DMS 273 treated with DMSO at 0.1 percent for 48 hours (cell line): Measurements from ENCODE around the gene TNFRSF25.

Experiments used
- DNase-seq: peaks from one replicate; lab custom pipeline; 2025; lab: John Stamatoyannopoulos, UW

Gene TNFRSF25

GRCh38 chr1:6487804-6488484 lies 22.0 kb upstream of the TNFRSF25 start:
- no peak for DNase-seq

- DNase-seq, result peak; percentile 65
Observed at GRCh38 chr1:6486433-6487011, 20.5 kb upstream of the TNFRSF25 start.

- DNase-seq, result no peak
Observed at GRCh38 chr1:6485168-6486101, 19.5 kb upstream of the TNFRSF25 start.

DNA sequence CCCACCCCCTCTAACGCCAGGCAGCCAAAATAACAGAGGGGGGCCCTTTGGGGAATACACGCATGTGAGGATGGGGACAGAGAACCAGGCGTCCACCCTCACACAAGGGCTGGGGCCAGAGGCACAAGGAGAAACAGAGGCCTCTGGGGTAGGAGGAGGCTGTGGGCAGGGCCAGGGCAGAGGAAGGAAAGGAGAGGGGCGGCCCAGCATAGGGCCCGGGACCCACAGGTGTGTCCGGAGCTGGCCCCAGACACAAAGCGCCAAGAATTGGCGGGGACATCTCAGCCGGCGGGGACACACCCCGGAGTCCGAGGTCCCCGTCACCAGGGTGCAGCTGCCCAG lies 18.8 kb upstream of the TNFRSF25 start:
- DNase-seq, result no peak

- no peak for DNase-seq
Observed at GRCh38 chr1:6483761-6484117, 17.8 kb upstream of the TNFRSF25 start.

DNA sequence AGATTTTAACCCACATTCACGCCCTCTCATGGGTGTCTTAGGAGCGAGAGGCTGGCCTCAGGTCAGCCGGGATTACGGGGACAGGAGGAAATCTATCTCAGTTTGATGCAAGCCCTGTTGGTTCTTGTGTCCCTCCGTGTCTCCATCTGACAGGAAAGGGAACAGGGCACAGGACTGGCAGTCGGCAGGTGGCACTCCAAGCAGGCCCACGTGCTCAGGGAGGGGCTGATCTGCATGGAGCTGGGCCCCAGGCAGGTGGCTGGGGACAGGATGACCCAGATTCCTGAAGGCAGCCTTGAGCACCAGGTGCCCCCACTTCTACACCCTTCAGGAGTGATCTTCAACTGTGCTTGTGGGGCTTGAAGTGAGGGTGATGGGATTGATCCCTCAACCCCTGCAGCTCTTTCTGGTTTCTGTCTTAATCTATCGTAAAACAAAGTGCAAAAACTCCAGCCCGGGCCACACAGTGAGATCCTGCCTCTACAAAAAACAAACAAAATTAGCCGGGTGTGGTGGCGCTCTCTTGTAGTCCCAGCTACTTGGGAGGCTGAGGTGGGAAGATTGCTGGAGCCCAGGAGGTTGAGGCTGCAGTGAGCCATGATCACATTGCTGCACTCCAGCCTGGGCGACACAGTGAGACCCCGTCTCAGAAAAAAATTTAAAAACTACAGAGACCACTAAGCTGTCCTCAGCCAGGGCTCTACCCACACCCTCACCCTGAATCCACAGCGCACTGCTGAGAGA lies 17.2 kb upstream of the TNFRSF25 start:
- no peak for DNase-seq

GRCh38 chr1:6481820-6482219 lies 15.8 kb upstream of the TNFRSF25 start:
- DNase-seq, result no peak

DNA sequence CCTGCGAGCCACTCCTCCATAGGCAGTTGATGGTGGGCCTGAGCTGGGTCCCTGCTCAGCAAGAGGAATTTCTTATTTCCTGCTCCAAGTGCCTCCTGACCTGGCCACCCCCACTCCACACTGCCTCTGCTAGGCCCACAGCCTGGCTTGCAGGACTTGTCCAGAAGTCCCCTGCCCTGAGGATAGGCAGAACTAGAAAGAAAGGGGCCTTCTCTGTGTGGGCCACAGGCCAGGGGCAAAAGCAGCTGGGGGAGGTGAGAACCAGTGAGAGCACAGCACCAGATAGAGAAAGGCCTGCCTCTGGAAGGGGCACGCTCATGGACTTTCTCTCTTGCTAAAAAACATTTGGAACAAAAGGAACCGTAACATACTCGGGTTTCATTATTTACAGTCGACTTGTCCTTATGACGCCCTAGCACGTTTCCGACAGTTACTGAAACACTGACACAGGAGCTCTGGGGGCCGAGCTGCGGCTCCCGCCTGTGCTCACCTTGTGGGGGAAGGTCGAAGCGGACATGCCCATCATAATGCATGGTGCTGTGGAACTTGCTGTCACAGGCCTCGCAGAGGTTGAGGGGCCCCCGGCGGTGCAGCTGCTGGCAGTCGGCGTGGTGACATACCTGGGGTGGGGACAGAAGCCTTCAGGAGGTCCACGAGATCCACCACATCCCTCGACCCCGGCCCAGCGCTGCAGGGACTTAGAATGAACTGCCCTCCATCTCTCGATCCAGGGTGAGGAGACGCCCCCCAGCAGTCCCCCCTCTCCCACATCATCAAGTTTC lies 11.3 kb upstream of the TNFRSF25 start:
- no peak for DNase-seq

- DNase-seq, result no peak
Observed at GRCh38 chr1:6476483-6476882, 10.5 kb upstream of the TNFRSF25 start.

DNA sequence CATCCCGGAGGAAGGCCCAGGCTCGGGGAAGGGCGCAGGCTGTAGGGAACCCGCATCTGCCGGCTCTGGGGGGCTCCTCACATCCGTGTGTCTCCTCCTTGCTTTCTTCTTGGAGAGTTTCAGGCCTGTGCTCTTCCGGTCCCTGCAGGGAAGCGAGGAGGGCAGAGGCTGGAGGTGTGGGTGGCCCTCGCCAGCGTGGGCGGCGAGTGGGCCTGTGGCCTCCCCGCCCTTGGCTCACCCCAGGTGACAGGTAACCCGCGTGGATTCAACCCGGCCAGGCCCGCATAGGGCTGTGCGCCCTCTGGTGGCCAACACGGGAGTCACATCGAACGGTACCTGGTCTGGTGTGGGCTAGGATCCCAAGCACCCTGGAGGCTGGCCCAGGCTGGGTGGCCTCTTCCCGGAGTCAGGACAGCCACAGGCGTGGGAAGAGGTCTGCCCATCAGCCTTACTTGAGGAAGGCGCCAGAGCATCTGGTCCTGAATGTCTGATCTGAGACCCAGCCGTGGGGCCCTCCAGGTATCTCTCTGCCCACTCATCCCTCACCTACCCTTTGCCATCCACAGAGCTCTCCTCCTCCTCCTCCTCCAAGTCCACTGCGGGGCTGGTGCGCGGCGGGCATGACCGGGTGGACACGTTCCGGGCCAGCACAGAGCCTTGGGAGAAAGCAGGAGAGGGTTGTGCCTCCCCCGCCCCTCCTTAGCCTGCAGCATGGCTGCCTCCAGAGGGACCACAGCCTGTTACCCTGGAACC lies 9.6 kb upstream of the TNFRSF25 start:
- no peak for DNase-seq

GRCh38 chr1:6474815-6475282 lies 8.9 kb upstream of the TNFRSF25 start:
- DNase-seq, result no peak

DNA sequence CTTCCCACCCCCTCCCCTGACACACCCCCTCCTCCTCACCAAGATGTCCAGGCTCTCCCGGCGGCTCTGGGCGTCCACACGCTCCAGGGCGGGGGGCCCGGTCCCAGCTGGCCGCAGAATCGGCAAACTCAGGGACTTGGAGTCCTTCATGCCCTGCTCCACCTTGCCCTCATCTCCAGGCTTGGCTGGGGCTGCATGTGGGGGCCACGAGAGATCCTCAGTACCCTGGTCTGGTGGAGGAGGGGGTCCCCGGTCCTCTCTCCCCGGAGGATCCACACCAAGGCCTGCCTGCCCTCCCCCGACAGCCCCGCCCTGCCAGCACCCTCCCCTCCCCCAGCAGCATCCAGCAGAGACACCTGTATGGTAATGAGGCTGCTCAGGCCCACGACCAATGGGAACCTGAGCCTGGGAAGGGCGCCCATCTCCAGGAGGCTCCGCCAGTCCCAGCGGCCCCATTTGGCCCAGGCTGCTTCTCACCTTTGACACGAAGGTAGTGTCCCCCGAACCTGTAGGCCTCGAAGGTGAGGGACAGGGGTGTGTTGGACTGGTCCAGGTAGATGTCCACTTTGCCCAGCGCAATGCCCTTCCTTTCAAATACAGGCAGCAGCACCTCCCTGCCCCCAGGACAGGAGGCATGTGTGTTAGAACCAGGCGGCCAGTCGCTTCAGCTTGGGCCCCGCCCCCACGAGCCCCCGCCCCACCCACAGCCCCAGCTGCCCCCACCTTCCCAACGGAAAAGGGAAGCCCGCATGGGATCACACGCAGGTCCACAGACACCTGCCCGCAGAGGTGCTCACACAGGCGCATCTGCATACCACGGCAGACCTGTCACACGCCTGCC lies 8.2 kb upstream of the TNFRSF25 start:
- no peak for DNase-seq

GRCh38 chr1:6473156-6473555 lies 7.2 kb upstream of the TNFRSF25 start:
- DNase-seq, result no peak

DNA sequence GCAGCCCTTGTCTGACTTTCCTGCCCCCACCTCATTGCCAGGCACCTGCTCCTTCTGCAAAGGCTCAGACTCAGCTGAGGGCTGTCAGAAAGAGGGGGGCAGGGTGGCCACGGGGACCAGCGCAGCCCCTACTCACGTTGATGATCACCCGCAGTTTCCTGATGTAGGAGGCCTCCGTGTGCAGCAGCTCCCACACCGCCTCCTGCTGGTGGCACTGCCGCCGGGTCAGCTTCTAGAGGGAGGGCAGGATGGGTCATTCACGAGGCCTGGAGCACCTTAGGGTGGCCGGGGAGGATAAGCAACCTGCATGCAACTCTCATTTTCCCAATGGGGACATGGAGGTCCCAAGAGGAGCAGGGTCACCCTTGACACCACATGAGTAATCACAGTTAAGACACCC lies 6.4 kb upstream of the TNFRSF25 start:
- DNase-seq, result no peak

GRCh38 chr1:6471970-6472368 lies 6.0 kb upstream of the TNFRSF25 start:
- DNase-seq, result no peak

DNA sequence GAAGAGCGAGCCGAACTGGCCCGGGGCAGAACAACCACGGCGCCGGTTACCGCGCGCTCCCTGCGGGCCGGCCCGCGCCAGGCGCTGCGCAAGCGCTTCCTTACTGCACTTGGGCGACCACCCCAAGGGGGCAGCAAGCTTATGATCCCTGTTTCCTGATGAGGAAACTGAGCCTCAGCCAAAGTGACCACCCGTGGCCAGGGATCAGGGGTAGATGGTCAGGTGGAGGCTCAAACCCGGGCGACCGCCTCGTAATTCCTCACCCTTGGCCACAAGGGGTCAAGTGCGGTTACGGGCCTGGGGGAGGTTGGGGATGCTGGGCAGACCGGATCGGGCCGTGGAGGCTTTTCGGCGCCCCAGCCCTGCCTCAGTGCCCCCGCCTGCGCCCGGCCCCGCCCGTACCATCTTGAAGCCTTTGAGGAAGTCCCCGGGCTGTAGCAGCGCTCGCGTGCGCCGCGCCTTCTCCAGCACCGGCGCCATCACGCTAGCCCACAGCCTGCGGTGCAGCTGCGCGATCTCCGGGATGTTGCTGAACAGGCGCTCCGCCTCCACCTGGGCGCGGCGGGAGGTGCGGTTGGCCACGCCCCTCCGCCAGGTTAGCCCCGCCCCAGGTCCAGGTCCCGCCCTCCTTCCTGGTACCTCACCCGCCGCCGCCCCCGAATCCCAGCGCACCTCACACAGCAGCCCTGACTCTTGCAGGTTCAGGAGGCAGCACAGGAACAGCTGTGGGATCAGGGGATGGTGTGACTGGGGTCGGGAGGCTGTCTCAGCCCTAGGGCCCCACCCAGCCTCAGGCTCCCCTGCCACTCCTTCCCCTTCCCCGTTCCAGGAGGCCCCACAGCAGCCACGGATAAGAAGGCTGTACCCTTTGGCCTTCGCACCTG lies 5.4 kb upstream of the TNFRSF25 start:
- DNase-seq, result no peak

- DNase-seq, result no peak
Observed at GRCh38 chr1:6470132-6471085, 4.4 kb upstream of the TNFRSF25 start.
